ENCODE measurements around the gene HPDL.

Gene HPDL

DNA sequence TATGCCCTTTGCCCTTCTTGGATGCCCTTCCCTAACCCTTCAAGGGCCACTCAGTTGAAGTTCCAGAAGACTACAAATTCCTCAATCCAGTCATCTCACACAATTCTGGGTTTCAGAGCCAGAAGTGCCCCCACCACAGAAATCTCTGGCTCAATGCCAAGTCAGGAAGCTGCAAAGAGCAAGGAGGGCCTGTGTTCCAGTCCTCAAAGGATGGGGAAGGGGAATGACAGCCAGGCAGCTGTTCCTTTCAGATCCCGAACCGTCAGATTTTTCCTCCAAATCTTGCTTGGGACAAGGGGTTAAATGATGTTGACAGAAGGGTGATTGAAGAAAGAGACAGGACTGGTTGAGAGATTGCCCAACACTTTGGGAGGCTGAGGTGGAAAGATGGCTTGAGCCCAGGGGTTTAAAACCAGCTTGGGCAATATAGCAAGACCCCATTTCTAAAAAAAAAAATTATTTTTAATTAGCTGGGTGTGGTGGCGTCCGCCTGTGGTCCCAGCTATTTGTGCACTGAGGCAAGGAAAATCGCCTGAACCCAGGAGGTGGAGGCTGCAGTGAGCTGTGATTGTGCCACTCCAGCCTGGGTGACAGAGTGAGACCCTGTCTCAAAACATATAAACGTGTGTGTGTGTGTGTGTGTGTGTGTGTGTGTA lies 716 bp upstream of the HPDL start:
- DNase-seq: no peak

DNA sequence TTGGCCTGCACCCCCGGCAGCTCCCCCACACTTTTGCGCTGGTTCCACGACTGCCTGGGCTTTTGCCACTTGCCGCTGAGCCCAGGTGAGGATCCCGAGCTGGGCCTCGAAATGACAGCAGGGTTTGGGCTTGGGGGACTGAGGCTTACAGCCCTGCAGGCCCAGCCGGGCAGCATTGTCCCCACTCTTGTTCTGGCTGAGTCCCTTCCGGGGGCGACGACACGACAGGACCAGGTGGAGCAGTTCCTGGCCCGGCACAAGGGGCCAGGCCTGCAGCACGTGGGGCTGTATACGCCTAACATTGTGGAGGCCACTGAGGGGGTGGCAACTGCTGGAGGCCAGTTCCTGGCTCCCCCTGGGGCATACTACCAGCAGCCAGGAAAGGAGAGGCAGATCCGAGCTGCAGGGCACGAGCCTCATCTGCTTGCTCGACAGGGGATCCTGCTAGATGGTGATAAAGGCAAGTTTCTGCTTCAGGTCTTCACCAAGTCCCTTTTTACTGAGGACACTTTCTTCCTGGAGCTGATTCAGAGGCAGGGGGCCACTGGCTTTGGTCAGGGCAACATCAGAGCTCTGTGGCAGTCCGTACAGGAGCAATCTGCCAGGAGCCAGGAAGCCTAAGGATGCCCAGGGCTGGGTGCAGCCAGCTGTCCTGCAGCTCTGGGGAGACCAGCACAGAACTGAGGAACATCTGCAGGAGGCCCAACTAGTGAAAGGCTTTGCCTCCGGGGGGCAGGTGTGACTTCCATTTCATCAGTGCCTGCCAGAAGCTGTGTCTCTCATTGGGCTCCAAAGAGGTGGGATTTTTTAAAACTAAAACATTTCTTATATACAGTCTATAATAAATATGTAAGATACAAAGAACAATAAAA lies 1.2 kb downstream of the HPDL start:
- no peak for DNase-seq

DNA sequence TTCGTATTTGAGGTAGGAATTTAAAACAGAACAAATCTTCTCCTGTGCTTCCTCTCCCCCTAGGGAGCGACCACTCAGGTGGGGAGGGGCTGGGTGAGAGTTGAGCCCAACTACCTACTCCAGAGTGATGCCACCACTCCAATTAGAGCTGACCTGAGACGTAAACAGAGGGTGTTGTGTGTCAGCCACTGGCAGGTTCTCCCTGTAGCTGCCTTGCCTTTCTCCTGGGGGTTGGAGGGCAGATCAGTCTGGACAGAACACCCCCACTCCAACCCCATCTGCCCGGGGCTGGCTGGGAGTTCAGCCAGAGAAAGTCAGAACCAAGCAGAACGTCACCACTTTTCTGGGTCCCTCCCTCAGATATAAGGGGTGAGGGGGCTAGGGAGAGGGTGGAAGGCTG lies 2.0 kb downstream of the HPDL start:
- no peak for DNase-seq

DNA sequence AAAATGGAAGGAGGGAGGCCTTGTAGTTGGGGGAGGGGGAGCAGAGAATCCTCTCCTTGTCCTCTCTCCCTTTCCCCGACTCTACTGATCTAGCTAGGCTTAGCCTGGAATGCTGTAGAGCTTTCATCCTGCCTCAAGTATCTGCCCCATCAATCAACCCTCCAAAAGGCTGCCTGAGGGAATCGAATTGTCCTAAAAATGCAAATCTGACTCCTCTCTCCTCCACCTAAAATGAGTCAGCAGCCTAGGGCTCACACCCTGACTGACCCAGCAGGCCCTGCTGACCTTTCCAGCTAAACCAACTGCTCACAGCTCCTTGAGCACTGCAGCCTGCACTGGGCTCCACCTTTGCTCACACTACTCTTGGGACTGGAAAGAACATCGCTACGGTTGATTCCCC lies 2.8 kb downstream of the HPDL start:
- no peak for DNase-seq

DNA sequence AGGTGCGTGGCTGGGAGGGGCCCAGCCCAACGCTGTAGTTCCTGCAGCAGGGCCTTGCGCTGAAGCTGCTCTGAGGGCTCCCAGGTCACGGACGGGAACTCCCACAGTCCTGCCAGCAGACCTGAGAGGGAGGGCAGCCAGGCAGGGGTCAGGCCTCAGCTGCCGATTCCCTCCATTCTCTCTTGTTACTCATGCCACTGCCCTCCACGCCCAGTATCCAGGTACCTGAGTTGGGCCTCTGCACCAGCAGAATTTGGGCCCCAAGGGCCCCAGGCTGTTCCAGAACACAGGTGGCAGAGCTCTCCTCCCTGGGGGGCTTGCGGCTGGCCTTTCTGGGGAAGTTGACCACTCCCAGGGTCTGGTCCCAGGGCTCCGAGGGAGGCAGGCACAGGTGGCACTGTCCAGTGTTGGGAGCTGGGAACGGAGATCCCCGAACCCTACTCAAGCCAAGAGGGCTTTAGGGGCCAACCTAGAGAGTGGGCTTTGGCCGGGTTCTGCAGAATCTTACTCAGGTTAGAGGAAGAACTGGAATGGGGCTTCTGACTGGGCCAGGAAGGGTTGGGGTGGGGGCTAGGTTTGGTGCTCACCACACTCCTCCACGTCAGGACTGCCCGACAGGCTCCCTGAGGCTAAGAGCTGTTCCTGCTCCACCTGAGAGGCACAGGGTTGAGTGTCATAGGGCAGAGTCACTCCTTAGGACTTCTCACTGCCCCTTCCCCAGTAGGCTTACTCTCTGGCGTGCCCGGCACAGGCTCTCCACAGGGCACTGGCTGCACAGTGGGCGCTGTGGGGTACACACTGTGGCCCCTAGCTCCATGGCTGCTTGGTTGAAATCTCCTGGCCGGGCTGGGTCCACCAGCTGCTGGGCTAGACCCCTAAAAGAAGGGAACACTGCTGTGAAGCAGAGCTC lies 5.0 kb downstream of the HPDL start:
- no peak for DNase-seq

DNA sequence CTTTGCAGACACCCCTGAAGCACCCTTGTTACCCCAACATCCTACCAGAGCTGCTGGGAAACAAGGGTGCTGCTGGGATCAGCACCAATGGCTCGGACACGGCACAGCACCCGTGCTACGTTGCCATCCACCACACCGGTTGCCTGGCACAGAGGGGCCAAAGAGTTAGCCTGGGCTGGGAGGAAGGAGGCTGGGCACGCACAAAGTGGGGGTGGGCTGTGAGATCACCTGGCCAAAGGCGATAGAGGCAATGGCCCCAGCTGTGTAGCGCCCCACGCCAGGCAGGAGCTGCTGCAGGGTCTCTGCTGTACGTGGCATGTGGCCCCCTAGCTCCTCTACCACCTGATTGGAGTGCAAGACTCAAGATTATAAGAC lies 5.6 kb downstream of the HPDL start:
- DNase-seq: no peak

DNA sequence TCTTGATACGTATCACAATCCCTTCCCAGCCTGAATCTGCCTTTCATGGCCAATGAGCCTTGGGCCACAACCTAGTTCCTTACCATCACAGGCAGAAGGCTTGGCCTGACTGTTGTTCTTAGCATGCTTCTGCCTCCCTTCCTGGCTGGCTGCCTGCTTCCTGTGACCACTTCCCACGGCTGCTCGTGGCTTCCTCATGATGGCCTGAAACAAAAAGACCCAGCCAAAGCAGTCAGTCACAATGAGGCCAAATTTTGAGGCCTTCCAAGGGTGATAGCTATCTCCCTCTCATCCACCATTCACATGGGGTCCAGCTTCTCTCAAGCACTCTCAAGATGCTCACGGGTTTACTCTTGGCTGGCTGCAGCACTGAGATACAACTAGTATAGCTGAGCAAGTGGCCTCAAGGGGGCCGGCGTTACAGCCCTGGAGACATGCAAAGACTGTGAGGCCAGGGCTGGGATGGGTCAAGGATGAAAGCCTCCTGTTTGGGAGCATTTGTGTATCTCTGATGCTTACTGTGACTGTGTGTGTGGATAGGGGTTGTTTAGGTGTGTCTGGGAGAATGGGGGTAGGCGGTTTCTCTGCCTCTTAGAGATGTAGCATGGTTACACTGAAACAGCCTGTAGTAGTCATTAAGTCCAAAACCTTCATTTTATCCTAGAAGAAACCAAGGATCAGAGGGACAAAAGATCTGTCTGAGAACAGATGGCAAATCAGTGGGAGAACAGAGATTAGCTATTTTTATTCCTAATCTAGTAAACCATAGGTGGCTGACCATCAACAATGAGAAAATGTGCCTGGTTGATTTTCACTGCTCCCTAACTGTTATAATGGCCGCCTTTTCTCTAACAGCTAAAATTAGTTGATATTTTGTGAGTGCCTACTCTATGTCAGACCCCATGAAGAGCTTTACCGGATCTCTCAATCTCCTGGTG lies 7.9 kb downstream of the HPDL start:
- no peak for DNase-seq

DNA sequence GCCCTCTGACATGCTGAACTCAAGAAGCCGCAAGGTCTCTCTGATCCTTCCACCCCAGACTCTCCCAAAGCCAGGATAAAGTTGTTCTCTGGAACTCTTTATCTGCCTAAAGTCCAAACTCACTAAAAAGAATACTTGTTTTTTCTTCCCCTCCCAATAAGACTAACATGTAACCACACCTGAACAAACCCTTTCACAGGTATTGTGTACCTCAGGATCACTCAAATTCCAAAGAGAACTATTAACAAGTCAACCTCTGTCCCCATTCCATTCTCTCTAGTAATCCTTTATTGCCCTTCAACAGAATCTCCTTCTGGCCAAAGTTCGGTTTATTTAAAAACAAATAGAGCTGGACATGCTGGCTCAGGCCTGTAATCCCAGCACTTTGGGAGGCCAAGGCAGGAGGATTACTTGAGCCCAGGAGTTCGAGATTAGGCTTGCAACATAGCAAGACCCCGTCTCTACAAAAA lies 9.2 kb downstream of the HPDL start:
- DNase-seq: no peak

DNA sequence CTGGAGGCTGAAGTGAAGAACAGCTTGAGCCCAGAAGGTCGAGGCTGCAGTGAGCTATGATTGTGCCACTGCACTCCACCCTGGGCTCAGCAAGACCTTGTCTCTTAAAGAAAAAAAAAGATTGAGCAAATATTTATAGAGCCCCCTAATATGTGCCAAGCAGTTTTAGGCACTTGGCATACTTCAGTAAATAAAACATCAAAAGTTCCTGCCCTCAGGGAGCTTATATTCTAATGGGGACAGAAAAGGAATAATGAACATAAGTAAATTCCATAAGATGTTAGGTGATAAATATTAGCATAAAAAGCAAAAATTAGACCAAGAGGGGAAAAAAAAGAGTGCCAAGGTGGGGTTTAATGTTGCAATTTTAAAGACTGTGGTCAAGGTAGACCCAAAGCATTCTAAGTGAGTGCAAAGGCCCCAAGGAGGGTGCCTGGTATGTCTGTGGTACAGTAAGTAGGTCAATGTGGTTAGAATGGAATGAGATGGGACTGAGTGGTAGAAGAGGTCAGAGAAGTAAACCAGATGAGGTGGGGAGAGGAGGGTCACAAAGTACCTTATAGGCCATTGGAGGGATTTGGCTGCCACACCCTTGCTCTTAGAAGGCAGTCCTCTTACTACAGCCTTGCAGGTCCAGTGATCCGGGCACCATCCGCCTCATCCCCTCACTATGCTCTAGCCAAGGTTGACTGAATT lies 11.1 kb downstream of the HPDL start:
- DNase-seq: no peak

DNA sequence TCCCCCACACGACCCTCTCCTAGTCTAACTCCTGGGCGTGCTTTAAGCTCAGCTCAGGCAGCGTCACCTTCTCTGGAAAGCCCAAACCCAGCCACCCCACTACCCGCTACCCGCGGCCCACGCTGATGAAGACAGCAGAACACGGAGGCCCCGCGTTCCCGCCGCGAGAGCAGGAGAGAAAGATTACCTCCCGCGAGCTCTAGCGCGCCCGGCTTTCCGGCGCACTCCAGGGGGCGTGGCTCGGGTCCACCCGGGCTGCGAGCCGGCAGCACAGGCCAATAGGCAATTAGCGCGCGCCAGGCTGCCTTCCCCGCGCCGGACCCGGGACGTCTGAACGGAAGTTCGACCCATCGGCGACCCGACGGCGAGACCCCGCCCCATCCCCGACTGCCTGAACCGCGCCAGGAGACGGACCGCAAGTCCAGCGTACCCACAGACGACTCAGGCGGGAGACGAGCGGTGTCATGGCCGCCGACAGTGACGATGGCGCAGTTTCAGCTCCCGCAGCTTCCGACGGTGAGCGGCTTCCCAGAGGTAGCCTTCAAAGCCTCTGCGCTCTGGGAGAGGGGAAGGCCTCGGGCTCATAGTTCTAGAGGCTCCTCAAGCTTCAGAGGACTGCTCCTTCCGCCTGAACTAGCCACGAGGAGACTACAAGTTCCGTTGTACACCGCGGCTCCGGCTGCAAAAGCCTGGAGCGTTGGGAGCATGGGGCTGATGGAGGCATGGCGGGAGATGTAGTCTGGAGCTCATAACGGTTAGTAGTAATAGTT lies 13.3 kb downstream of the HPDL start, which contains the start of the genes MUTYH and TOE1:
MUTYH (minus strand) TSS at position 652 of the 770 bp plus-strand sequence. CDS start 5,935 bp downstream, outside the sequence.
TOE1 (plus strand) TSS at position 382 of the 770 bp plus-strand sequence; CDS start at position 465, 83 bp downstream.
- DNase-seq: peak; percentile 89 to 91

DNA sequence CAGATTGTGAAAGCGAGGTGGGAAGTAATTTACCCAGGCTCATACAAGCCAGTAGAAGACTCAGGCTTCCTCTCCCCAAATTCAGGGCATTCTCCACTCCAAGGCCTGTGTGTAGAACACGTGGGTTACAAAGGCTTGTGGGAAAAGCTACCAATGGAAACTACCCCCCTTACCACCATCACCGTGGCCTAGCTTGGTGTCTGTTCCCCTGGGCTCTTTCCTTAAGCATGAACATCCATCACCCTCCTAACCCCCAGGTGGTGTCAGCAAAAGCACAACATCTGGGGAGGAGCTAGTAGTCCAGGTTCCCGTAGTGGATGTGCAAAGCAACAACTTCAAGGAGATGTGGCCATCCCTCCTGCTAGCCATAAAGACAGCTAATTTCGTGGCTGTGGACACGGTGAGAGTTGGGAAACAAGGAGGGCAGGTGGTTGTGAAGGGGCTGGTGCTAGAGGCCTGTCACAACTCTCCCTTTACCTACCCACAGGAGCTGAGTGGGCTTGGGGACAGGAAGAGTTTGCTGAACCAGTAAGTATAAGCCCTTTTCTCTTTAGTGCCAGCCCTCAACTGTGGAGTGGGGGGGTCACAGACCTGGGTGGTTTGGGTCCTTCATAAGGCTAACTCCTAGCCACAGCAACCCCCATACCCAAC lies 14.2 kb downstream of the HPDL start:
- DNase-seq: no peak

DNA sequence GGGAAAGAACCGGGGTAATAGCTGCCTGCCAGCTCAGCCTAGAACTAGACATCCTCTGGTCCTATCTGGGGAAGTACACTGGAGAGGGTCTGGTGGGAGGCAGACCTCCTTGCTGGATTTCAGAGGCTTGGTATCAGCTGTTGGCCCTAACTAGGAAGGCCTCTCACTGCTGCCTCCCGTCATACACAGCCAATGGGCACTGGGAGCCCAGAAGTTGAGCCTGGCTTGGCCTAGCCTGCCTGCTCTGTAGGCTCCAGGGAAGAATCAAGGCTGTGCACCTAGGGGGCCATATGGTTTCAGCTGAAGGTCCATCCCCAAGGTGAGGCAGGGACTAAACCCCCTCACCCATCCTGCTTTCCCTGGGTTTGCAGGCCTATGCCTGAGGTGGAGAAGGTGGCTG lies 17.8 kb downstream of the HPDL start:
- DNase-seq: no peak

DNA sequence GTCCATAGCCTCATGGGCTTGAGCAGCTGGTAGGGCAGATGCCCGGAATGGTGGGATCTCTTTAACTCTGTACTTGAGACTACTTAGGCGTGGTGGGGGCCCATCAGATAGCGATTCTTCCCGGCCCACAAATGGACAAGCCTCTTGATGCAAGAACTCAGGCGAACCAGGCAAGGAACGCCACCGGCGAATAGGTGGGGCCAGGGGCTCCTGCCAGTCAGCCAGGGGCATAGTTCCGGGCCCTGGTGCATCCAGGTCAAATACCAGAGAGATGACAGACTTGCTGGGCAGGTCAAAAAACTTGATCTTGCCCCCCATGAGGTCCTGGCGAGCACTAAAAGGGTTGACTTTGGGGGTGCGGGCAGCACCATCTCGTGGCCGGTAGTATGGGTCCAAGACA lies 18.3 kb downstream of the HPDL start:
- DNase-seq: no peak

DNA sequence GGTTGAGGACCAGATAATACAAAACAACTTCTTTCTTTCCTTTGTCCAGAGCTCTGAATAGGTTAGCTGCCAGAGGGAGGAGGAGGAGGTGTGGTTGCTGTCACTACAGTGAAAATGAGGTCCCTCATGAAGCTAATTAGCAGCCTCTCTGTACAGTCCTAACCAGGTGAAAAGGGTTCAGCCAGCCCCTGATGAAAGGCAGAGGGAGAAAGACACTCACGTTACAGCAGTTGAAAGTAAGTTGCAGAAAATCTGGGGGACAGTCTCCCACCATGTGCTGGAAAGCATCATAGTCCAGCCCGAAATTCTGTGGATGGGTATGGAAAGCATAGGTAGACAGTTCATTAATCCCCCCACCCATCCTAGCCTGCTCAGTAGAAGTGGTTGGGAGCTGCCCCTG lies 19.8 kb downstream of the HPDL start:
- no peak for DNase-seq

DNA sequence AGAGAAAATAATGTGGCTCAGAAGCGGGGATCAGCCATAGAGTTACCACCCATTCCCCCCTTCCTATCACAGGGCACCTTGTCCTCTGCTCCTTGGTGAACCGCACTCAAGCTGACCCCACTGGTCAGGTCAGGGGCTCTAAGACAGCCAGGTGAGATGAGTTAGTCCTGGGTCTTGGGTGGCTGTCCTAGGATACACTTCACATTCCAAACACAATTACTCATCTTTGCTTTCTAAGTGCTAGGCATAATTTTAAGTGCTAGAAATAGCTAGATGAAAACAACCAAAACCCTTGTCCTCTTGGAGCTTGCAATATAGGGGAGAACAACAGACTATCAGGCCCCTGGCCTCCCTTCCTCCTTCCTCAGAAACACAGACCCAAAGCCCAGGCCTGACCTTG lies 21.3 kb downstream of the HPDL start:
- no peak for DNase-seq

DNA sequence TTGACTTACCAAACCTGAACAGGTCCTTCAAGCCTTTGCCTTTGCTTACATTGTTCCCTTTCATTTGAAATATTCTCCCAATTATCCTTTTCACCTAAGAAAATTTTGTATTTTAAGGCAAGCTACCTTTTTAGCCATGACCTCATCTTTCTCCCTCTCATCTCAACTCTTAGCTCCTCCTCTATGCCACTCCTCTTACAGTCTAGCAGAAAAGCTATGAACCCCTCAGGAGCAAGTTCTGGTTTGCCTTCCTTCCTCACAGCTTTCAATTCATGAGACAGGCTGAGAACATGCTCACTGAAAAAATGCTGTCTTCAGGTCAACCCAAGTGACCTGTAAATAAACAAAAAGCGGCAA lies 21.9 kb downstream of the HPDL start:
- no peak for DNase-seq

DNA sequence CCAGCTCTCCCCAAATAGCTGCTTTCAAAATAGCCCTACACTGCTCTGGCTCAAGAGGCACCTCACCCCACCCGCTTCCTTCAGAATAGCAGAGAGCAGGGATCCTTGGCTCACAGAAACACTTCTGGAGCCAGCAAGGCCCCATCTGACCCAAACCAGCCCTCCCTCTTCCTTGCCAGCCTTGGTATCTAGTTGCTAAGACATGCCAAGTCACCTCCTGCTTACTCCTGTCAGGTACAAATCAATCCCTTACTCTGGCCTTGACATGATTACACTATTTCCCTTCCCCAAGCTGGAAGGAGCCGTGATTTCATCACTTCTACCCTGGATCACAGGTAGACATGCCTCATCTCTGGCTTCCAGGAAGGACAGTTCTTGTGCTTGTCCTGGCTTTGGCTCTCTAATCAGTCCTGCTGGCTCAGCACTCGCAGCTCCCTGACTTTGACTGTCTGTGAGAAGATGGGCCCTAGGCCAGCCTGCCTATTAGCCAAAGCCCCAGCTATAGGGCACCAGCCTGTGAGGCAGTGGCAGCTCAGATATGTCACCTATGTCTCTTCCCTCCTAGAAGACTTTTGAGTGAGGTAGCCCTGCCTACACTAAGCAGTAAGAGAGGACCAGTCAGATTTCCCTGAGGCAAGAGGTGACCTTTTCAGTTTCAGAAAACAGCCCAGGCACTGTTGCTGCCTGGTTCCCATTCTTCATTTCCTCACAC lies 22.4 kb downstream of the HPDL start:
- no peak for DNase-seq

DNA sequence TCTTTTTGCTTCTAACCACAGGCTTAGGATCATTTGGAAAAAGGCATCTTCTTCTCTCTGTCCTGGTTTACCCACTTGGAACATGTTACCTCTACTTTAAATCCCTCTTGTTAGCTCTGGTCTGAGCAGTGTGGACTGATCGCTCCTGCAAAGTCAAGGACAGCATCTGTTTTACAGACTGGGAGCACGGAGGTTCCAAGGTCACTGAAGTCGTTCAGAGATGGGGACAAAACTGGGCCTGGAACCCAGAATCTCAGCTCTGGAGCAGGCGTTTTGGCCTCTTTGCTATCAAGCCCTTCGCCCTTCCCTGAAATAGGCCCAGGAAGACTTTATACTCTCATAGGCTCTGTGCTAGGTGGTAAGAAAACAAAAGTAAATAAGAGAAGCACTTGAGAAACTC lies 24.8 kb downstream of the HPDL start:
- no peak for DNase-seq

DNA sequence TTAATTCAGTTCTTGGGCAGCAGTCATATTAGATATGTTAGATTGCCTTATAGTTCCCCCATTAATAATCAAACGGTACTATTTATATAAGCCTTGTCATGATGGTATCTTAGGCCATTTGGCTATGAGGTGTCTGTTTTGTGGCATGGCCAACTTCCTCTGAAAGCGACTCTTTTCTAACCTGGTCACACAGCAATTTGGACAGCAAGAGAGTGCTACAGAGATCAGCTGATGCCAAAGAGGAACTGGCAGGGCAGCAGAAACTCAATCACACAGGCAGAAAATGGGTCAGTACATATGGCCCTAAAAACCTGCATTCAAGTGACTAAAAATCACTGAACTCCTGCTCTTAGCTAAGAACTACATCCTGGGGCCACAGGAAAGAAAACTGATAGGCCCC lies 27.0 kb downstream of the HPDL start:
- no peak for DNase-seq

Measured in activated CD4-positive, alpha-beta T cell treated with anti-CD3 and anti-CD28 coated beads, Interleukin-2, amount 50 U/mL, for 4 hours (primary cell).